HG03432 (cell line): ENCODE results near the gene DLX5.
A peak's percentile ranks its signal among the peaks of the same experiment; 100 is the strongest.
"Not testable (repeated sequence)": the region's sequence is repeated elsewhere in the genome, so short reads cannot be mapped to it uniquely, and the experiment has no call there.

ENCODE experiments used
- ATAC-seq: cut with Tn5 transposase; IDR thresholded peaks from one replicate; pipeline ENCODE4 v1.9.1; 2021; ENCODE audit warnings: mild to moderate bottlenecking, moderate library complexity; ENCODE audit not compliant: unreplicated experiment

Gene DLX5

GRCh38 chr7:97024209-97025129 is at the start of gene DLX5:
TSS of gene DLX5 (minus strand) at chr7:97024831. CDS start at chr7:97024623, 208 bp downstream.
- ATAC-seq, result no peak

DNA sequence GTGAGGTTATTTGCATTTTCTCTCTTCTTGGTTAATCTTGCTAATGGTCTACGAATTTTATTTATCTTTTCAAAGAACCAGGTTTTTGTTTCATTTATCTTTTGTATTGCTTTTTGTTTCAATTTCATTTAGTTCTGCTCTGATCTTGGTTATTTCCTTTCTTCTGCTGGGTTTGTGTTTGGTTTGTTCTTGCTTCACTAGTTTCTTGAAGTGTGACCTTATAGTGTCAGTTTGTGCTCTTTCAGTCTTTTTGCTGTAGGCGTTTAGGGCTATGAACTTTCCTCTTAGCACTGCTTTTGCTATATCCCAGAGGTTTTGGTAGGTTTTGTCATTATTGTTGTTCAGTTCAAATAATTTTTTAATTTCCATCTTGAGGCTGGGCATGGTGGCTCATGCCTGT is 47.4 kb upstream of the DLX5 start:
- ATAC-seq, result peak; percentile 45

GRCh38 chr7:97064972-97065587 is 40.4 kb upstream of the DLX5 start:
- ATAC-seq, result peak; percentile 92

DNA sequence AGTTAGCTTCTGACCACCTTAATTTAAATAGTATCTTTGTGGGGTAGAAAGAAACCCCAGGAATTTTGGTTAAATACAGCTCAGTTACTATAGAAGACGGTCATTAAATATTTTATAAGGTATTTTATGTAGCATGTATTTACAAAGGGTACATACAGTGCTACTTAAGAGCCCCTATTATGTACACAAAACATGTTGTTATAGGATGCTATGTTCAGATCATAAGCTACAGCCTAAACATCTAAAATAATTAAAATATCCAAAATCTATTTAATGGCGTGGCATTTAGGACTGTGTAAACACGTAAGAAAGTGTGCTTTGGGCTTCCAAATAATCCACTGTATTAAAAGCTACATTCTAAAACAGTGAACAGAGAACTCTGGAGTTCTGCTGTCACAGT is 39.4 kb upstream of the DLX5 start:
- ATAC-seq, result no peak

DNA sequence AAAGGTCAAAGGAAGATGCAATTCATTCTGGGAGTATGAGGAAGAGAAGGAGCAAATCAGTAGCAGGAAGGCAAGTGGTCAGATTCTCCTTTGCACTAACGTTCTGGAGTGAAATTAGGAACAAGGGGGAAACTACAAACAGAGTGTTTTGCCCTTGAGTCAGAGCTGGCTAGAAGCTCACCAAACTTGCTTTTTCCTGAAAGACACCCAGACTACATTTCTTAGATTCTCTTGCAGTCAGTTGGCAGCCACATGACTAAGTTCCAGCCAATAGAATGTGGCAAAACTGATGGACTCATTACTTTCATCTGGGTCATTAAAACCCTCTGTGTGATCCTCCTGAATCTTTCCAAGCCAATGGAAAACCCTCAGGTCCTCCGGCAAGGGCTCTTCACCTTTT is 18.6 kb upstream of the DLX5 start:
- ATAC-seq, result no peak

DNA sequence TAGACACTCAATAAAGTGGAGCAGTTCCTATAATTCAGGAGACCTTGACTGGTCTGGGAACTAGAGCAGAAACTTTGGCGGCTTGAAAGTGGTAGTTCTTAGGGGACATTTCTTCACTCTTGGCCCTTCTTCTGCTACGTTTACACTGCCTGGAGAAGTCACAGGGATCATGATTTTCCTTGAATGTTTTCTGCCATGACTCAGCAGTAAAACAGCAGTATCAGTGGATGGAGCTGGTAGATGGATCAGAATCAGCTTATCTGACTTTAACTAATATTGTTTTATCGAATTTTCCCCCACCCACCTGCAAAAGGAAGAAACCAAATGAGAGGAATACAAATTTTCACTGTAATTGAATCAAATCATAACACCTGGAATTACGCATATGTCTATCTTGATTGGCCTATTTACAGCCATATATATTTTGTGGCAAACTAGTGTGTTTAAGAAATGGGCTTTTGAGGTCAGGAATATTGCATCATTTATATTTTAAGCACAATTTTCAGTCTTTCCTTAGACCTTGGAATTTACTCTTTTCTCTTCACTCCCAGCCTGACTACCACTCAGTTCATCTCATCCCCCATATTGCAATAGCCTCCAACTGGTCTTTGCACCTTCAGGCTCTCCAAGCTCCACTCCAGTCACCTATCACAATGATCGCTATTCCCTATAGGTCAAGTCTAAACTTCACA is 14.9 kb upstream of the DLX5 start:
- ATAC-seq, result no peak

- ATAC-seq, result not testable (repeated sequence)
These were observed 9.7 kb upstream of the DLX5 start for GRCh38 chr7:97034213-97034852.

GRCh38 chr7:97027427-97028234 is 3.0 kb upstream of the DLX5 start:
- ATAC-seq, result peak; percentile 91

DNA sequence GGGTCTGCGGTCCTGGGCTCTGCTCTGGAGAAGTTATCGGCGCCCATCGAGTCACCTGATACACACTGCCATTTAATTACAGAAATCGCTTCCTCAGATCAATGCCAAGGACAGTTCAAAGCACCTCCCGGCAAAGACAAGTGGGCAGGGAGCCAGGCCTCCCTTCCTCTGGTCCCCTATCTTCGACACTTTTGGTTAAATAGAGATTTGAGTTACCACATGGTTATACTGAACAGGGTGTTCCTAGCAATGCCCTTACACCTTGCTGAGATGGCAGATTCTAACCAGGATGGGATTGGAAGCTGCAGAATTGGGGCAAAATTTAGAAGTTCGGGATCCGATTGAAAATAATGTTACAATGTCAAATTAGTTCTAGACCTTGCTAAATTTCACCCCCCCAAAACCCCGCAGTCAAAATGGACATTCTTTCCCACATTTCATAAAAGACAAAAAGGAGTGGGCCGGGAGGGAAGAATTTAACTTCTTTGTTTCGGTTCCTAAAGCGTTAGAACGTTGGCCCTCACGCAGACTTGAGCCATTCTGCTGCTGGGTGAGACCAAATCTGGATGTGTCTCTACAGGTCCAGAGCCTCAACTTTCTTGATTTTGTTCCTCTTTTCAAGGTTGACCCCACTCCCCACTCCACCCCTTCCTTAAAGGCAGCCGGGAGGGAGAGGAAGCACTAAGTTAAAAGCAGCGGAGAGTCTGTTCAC is 2.2 kb upstream of the DLX5 start:
- ATAC-seq, result peak; percentile 13

- no peak for ATAC-seq
These were observed 1.5 kb upstream of the DLX5 start for GRCh38 chr7:97025983-97026714.

GRCh38 chr7:97025130-97025499 is 484 bp upstream of the DLX5 start:
- no peak for ATAC-seq

GRCh38 chr7:97022491-97023306 is 1.9 kb downstream of the DLX5 start:
- no peak for ATAC-seq

DNA sequence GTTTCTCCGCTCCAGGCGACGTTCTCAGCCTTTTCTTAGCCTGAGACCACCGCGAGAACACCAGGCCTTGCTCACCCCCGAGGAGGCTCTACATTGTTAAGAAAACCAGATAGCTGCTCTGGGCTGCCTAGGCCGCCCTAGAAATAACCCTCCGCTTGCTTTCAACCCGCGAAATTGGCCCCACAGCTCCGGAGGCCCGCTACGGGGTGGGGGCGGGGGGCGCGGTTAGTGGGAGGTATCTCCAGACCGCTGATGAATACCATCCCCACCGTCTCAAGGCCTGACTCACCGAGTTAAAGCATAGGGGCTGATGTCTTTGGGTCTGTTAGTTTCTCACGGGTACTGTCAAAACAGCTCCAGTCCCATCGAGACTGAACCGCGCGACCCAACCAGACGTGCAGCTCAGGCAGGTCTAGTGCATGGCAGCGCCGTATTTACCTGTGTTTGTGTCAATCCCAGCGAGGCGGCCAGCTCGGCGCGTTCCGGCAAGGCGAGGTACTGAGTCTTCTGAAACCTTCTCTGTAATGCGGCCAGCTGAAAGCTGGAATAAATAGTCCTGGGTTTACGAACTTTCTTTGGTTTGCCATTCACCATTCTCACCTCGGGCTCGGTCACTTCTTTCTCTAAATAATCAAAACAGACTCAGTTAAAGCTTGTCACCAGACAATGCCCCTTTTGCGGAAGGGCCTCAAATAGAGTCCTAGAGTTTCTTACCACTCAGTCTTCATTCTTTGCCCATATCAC is 2.7 kb downstream of the DLX5 start:
- no peak for ATAC-seq

DNA sequence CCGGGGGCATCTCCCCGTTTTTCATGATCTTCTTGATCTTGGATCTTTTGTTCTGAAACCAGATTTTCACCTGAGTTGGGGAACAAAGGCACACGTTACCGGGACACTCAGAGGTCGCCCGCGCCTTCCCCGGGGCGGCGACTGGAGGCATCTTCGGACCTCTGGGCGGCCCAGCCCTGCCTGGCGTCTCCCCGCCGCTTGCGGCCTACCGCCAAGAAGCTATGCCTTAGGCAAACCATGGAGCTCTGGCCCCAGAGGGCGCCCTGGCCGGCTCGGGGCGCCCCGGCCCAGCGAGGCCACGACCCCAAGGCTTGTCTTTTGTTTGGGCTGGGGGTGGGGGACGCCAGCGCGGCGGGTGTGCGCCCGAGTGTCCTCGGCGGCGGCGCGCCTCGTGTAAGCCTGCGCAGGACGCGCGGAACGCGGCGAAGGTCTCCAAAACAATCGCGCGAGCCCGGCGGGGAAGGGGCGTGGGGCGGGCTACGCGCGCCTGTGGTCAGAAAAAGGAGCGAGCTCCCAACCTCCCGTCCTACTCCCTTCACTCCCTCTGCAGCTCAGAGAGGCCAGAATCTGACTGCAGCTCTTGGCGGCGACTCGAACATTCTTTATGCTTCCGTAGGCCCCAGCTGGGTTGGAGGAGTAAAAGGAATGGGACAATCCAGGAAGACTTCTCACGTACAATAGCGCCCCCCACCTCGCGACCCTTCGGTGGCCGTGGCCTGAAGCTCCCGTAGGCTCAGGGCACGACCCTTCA is 3.5 kb downstream of the DLX5 start:
- ATAC-seq, result no peak

GRCh38 chr7:97020601-97020995 is 4.0 kb downstream of the DLX5 start:
- ATAC-seq, result no peak

- no peak for ATAC-seq
These were observed 4.9 kb downstream of the DLX5 start for GRCh38 chr7:97019710-97020225.
